SHP77 (cell line): ENCODE measurements around the gene VEPH1.
A peak's percentile ranks its signal among the peaks of the same experiment; 100 is the strongest.

Experiments used
- DNase-seq, 2 experiments: peaks; one replicate each; lab custom pipeline; 2025; lab: John Stamatoyannopoulos, UW

VEPH1 gene

GRCh38 chr3:157502916-157503595 lies at the start of gene VEPH1:
VEPH1 (minus strand) TSS chr3:157503416; CDS start chr3:157495349, 8,067 bp downstream.
- no peak for DNase-seq

GRCh38 chr3:157551961-157552360 lies 48.7 kb upstream of the VEPH1 start:
- DNase-seq, result no peak

- DNase-seq, result no peak
Measured at GRCh38 chr3:157549498-157549897, 46.3 kb upstream of the VEPH1 start.

- DNase-seq, result no peak
Measured at GRCh38 chr3:157544501-157545130, 41.4 kb upstream of the VEPH1 start.

GRCh38 chr3:157543501-157544035 lies 40.4 kb upstream of the VEPH1 start:
- no peak for DNase-seq

GRCh38 chr3:157542711-157543500 lies 39.7 kb upstream of the VEPH1 start:
- no peak for DNase-seq

GRCh38 chr3:157541506-157542236 lies 38.5 kb upstream of the VEPH1 start:
- no peak for DNase-seq

- DNase-seq, result no peak
Measured at GRCh38 chr3:157540656-157541055, 37.4 kb upstream of the VEPH1 start.

- DNase-seq, result no peak
Measured at GRCh38 chr3:157535667-157536066, 32.5 kb upstream of the VEPH1 start.

- no peak for DNase-seq
Measured at GRCh38 chr3:157534725-157535161, 31.5 kb upstream of the VEPH1 start.

- DNase-seq, result no peak
Measured at GRCh38 chr3:157533298-157534070, 30.3 kb upstream of the VEPH1 start.

GRCh38 chr3:157532529-157533297 lies 29.5 kb upstream of the VEPH1 start:
- peak; percentile 65 to 70 for DNase-seq

GRCh38 chr3:157531771-157532170 lies 28.6 kb upstream of the VEPH1 start:
- no peak for DNase-seq

GRCh38 chr3:157531301-157531660 lies 28.1 kb upstream of the VEPH1 start:
- no peak for DNase-seq

GRCh38 chr3:157530637-157531300 lies 27.6 kb upstream of the VEPH1 start:
- DNase-seq, result no peak

GRCh38 chr3:157529751-157530150 lies 26.5 kb upstream of the VEPH1 start:
- no peak for DNase-seq

- no peak for DNase-seq
Measured at GRCh38 chr3:157529085-157529484, 25.9 kb upstream of the VEPH1 start.

- no peak for DNase-seq
Measured at GRCh38 chr3:157527131-157527881, 24.1 kb upstream of the VEPH1 start.

- DNase-seq, result no peak
Measured at GRCh38 chr3:157526036-157526435, 22.8 kb upstream of the VEPH1 start.
